Neuronal stem cell (in vitro differentiated cells): ENCODE data around the gene MOGAT2.
A peak's percentile ranks its signal among the peaks of the same experiment; 100 is the strongest.

Experiments
- DNase-seq: peaks from one replicate; pipeline ENCODE4 v3.0.0-alpha.2; 2013; ENCODE audit warnings: low spot score
- H2AFZ ChIP-seq: one replicate; pipeline ENCODE4 v1.6.1; 2013; ENCODE audit warnings: mild to moderate bottlenecking, low read length, inconsistent platforms
- H2AK5ac ChIP-seq: 2 replicates; pipeline ENCODE4 v1.6.1; 2013; ENCODE audit warnings: low read depth, mild to moderate bottlenecking, inconsistent platforms, low read length, moderate library complexity, mixed read lengths
- H2BK120ac ChIP-seq: 2 replicates; pipeline ENCODE4 v1.6.1; 2013; ENCODE audit warnings: low read depth, mild to moderate bottlenecking, inconsistent platforms, low read length, moderate library complexity, mixed read lengths
- H2BK12ac ChIP-seq: one replicate; pipeline ENCODE4 v1.6.1; 2013; ENCODE audit warnings: low read length, inconsistent platforms
- H2BK15ac ChIP-seq: 2 replicates; pipeline ENCODE4 v1.6.1; 2013; ENCODE audit warnings: mild to moderate bottlenecking, low read length, inconsistent platforms, mixed read lengths
- H2BK5ac ChIP-seq: one replicate; pipeline ENCODE4 v1.6.1; 2013; ENCODE audit warnings: inconsistent platforms, mild to moderate bottlenecking, low read length, moderate library complexity
- H3K14ac ChIP-seq: one replicate; pipeline ENCODE4 v1.6.1; 2013; ENCODE audit warnings: low read length, inconsistent platforms
- H3K18ac ChIP-seq: 2 replicates; pipeline ENCODE4 v1.6.1; 2013; ENCODE audit warnings: low read length, inconsistent platforms
- H3K23ac ChIP-seq: 2 replicates; pipeline ENCODE4 v1.6.1; 2013; ENCODE audit warnings: low read depth, mild to moderate bottlenecking, mixed read lengths, low read length, inconsistent platforms; ENCODE audit not compliant: poor library complexity
- H3K27ac ChIP-seq: replicated peaks from 3 replicates; pipeline ENCODE4 v1.5.1; 2013; ENCODE audit warnings: low read length, inconsistent platforms
- H3K27me3 ChIP-seq, 3 experiments: 2 replicates each; pipeline ENCODE4 v1.6.1; 2013; ENCODE audit warnings: low read length in 3 of 3, mild to moderate bottlenecking in 2 of 3, inconsistent platforms in 1 of 3, low read depth in 1 of 3, mixed read lengths in 1 of 3, moderate library complexity in 1 of 3; ENCODE audit not compliant: control insufficient read depth in 3 of 3, insufficient read depth in 3 of 3
- H3K36me3 ChIP-seq, 2 donors: replicated peaks in 1 of 2; 2 replicates each; pipeline ENCODE4 v1.6.1; 2013; ENCODE audit warnings: low read length in 2 of 2; ENCODE audit not compliant: control insufficient read depth in 2 of 2, insufficient read depth in 2 of 2
- H3K4ac ChIP-seq: 2 replicates; pipeline ENCODE4 v1.6.1; 2013; ENCODE audit warnings: inconsistent platforms, mild to moderate bottlenecking, low read length, moderate library complexity
- H3K4me1 ChIP-seq, 2 donors: 1 replicate in 1 of 2; 2 replicates in 1 of 2; pipeline ENCODE4 v1.6.1; 2013; ENCODE audit warnings: low read length in 2 of 2, low read depth in 1 of 2; ENCODE audit not compliant: control insufficient read depth in 2 of 2, insufficient read depth in 1 of 2
- H3K4me2 ChIP-seq: one replicate; pipeline ENCODE4 v1.6.1; 2013; ENCODE audit warnings: mild to moderate bottlenecking, low read length, inconsistent platforms; ENCODE audit not compliant: insufficient read depth, poor library complexity, severe bottlenecking
- H3K4me3 ChIP-seq, 2 donors: 2 replicates each; pipeline ENCODE4 v1.5.1; 2013; ENCODE audit warnings: low read length in 2 of 2, mild to moderate bottlenecking in 2 of 2, inconsistent platforms in 1 of 2, moderate library complexity in 1 of 2
- H3K79me1 ChIP-seq: one replicate; pipeline ENCODE4 v1.6.1; 2013; ENCODE audit warnings: low read depth, mild to moderate bottlenecking, inconsistent platforms, low read length, moderate library complexity
- H3K9ac ChIP-seq: one replicate; pipeline ENCODE4 v1.6.1; 2013; ENCODE audit warnings: mild to moderate bottlenecking, low read depth, low read length, inconsistent platforms; ENCODE audit not compliant: poor library complexity
- H3K9me3 ChIP-seq, 2 donors: replicated peaks in 1 of 2; 2 replicates each; pipeline versions ENCODE3 to v1.6.1; 2013; ENCODE audit warnings: low read length in 2 of 2, mild to moderate bottlenecking in 2 of 2, inconsistent platforms in 1 of 2, low read depth in 1 of 2, mixed read lengths in 1 of 2, moderate library complexity in 1 of 2; ENCODE audit not compliant: control insufficient read depth in 2 of 2, insufficient read depth in 1 of 2
- H4K8ac ChIP-seq: one replicate; pipeline ENCODE4 v1.6.1; 2013; ENCODE audit warnings: low read depth, mild to moderate bottlenecking, inconsistent platforms, low read length, moderate library complexity
- H4K91ac ChIP-seq: one replicate; pipeline ENCODE4 v1.6.1; 2013; ENCODE audit warnings: low read length, low read depth, mild to moderate bottlenecking, inconsistent platforms; ENCODE audit not compliant: poor library complexity
- WGBS, 2 donors: extraction: QIAGEN DNeasy Blood & Tissue Kit; methylation state at CpG; one replicate each; pipeline ENCODE4 v1.1.7; 2013; ENCODE audit warnings: missing lambda C conversion rate in 2 of 2, mixed read lengths in 1 of 2; ENCODE audit not compliant: insufficient read length in 2 of 2, insufficient replicate concordance in 1 of 2; ENCODE audit errors: extremely low coverage in 2 of 2; 5-methylcytosine and 5-hydroxymethylcytosine counted together

The MOGAT2 gene

DNA sequence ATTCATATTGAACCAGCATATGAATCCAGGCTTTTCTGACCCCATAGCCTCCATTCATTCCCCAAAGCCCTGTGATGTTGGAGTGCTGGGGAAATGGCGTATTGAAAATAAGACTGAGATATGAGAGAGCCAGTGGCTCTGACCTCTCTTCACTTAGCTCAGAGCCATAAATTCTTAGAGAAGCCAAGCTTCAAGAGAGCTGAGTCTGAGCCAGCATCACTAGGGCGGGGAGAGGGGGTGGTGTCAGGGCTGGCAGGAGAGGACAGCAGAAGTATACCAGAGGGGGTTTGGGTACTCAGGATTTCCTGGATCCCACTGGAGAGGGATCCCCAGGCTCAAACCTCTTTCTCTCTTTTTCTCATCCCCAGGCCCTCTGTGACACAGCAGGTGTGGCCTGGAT lies 16.7 kb upstream of the MOGAT2 start:
- Histone ChIP-seq H2AK5ac (no peak overlapping the region), H4K8ac (no peak overlapping the region), H3K23ac (no peak overlapping the region), H2BK15ac (no peak overlapping the region), H3K4me3 (no peak overlapping the region), H3K79me1 (no peaks in the 10 kb centered on the region), H2BK5ac (no peak overlapping the region), H2BK120ac (no peak overlapping the region), H3K27me3 (peaks cover 0 to 28% (median 0%) of the 10 kb centered on the region in 3 experiments), H3K9me3 (no peaks in the 10 kb centered on the region), H3K27ac (no peak overlapping the region), H2AFZ (no peak overlapping the region), H4K91ac (no peak overlapping the region), H2BK12ac (no peak overlapping the region), H3K36me3 (no peaks in the 10 kb centered on the region), H3K4me2 (no peak overlapping the region), H3K9ac (no peak overlapping the region), H3K14ac (no peak overlapping the region), H3K4me1 (no peaks in the 10 kb centered on the region), H3K18ac (no peak overlapping the region), H3K4ac (no peak overlapping the region)
- DNase-seq: no peak
- WGBS, 2 donors: no CpG with 5 or more reads among the region's 2 CpGs

DNA sequence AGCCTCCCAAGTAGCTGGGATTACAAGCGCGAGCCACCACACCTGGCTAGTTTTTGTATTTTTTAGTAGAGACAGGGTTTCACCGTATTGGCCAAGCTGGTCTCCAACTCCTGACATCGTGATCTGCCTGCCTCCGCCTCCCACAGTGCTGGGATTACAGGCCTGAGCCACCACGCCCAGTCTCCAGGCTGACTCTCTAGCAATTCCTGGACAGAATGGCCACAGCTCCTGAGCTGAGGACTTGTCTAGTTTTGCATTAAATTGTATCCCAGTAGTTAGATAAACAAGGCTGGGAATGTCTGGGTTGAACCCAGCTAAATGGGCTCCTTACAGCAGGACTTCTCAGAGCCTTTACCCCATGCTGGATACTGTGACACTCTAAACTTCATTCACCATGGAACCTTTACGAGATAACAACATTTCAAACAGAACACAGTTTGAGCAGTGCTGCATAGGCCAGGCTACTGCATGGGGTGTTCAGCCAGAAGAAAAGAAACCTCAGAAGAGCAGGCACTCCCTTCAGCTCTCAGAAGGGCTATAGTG lies 13.9 kb upstream of the MOGAT2 start:
- Histone ChIP-seq H3K4ac (no peak overlapping the region), H3K27ac (no peak overlapping the region), H3K18ac (no peak overlapping the region), H3K23ac (no peak overlapping the region), H3K27me3 (peaks cover 0 to 24% (median 0%) of the 10 kb centered on the region in 3 experiments), H2BK120ac (no peak overlapping the region), H3K4me3 (no peak overlapping the region), H2BK15ac (no peak overlapping the region), H3K4me2 (no peak overlapping the region), H2BK5ac (no peak overlapping the region), H4K8ac (no peak overlapping the region), H4K91ac (no peak overlapping the region), H3K36me3 (no peaks in the 10 kb centered on the region), H3K9me3 (peaks cover 0 to 2% of the 10 kb centered on the region in 2 donors), H2BK12ac (no peak overlapping the region), H3K79me1 (no peaks in the 10 kb centered on the region), H3K14ac (no peak overlapping the region), H2AFZ (no peak overlapping the region), H3K9ac (no peak overlapping the region), H3K4me1 (no peaks in the 10 kb centered on the region), H2AK5ac (no peak overlapping the region)
- DNase-seq: no peak
- WGBS, 2 donors: no CpG with 5 or more reads among the region's 7 CpGs

DNA sequence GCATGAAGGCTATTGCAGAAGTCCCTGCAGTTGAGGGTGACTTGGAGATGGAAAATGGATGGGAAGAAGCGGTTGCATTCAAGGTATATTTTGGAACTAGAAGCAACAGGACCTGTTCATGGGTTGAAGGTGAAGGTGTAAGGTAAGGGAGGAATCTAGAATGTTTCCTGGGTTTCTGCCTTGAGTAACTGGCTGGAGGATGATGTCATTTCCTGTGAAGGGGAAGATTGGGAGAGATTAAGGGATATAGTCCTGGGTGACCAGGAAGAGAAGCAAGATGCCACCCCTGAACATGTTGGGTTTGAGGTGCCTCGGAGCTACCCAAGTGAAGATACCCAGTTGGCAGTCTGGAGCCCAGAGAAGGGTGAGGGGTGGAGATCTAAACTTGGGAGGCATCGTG lies 12.1 kb upstream of the MOGAT2 start:
- Histone ChIP-seq H2AK5ac (no peak overlapping the region), H3K27me3 (peaks cover 0 to 11% (median 0%) of the 10 kb centered on the region in 3 experiments), H3K9me3 (peaks cover 0 to 5% of the 10 kb centered on the region in 2 donors), H3K14ac (no peak overlapping the region), H3K4ac (no peak overlapping the region), H3K36me3 (no peaks in the 10 kb centered on the region), H2BK15ac (no peak overlapping the region), H2BK120ac (no peak overlapping the region), H4K91ac (no peak overlapping the region), H3K4me2 (no peak overlapping the region), H2BK5ac (no peak overlapping the region), H3K4me1 (no peaks in the 10 kb centered on the region), H2AFZ (no peak overlapping the region), H3K18ac (no peak overlapping the region), H3K9ac (no peak overlapping the region), H3K79me1 (no peaks in the 10 kb centered on the region), H3K27ac (no peak overlapping the region), H3K4me3 (no peak overlapping the region), H2BK12ac (no peak overlapping the region), H4K8ac (no peak overlapping the region), H3K23ac (no peak overlapping the region)
- DNase-seq: no peak
- WGBS, 2 donors: no CpG with 5 or more reads among the region's 3 CpGs

DNA sequence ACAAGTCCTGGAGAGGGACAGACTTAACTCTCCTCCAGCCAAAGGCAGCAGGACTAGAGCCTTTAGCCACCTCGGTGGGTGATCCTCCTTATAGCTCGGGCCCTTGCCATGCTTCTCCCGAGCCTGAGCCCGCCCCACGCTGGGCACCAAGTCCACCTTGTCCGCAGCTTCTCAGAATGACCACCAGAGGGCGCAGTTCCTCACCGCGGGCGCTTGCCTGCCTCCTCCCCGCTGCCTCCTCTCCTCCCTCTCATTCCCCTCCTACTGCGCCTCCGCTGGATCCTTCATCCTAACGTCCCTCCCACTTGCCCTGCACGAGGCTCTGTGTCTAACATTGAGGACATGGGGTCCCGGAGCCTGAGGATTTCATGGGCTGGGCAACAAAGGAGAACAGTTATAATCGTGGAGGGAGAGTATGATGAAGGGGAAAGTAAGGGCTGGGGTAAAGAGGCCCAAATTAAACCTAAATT lies 11.3 kb upstream of the MOGAT2 start:
- Histone ChIP-seq H3K4me1 (no peaks in the 10 kb centered on the region), H2BK120ac (no peak overlapping the region), H4K91ac (no peak overlapping the region), H3K27ac (no peak overlapping the region), H3K36me3 (no peaks in the 10 kb centered on the region), H3K4ac (no peak overlapping the region), H3K9me3 (peaks cover 0 to 5% of the 10 kb centered on the region in 2 donors), H2AK5ac (no peak overlapping the region), H4K8ac (no peak overlapping the region), H3K14ac (no peak overlapping the region), H3K9ac (no peak overlapping the region), H3K18ac (no peak overlapping the region), H3K4me2 (no peak overlapping the region), H2AFZ (peak overlapping the region; percentile 72), H2BK15ac (no peak overlapping the region), H2BK12ac (no peak overlapping the region), H3K27me3 (peaks cover 0 to 5% (median 0%) of the 10 kb centered on the region in 3 experiments), H3K79me1 (no peaks in the 10 kb centered on the region), H2BK5ac (no peak overlapping the region), H3K23ac (no peak overlapping the region), H3K4me3 (no peak overlapping the region)
- WGBS, 2 donors: no CpG with 5 or more reads among the region's 17 CpGs
- peak; percentile 67 for DNase-seq
